Coronary artery (tissue), 2 donors: ENCODE data around the gene CADPS2.

Experiments
- DNase-seq: peaks from one replicate; pipeline ENCODE4 v3.0.0-alpha.2; 2017; ENCODE audit warnings: low spot score
- H3K27ac ChIP-seq, 2 donors: fragments of 200-600 bp; sonication (generic); one replicate each; pipeline ENCODE4 v1.5.1; 2016 to 2019
- H3K4me3 ChIP-seq: fragments of 200-600 bp; sonication (generic); 2 replicates; pipeline ENCODE4 v1.5.1; 2016; ENCODE audit warnings: mild to moderate bottlenecking, moderate library complexity
- TF ChIP-seq, protein P1 (sequence below): fragments of 200-600 bp; sonication (generic); IDR thresholded peaks from one replicate; pipeline ENCODE4 v1.5.1; 2019; ENCODE audit warnings: antibody characterized with exemption

CADPS2 gene

DNA sequence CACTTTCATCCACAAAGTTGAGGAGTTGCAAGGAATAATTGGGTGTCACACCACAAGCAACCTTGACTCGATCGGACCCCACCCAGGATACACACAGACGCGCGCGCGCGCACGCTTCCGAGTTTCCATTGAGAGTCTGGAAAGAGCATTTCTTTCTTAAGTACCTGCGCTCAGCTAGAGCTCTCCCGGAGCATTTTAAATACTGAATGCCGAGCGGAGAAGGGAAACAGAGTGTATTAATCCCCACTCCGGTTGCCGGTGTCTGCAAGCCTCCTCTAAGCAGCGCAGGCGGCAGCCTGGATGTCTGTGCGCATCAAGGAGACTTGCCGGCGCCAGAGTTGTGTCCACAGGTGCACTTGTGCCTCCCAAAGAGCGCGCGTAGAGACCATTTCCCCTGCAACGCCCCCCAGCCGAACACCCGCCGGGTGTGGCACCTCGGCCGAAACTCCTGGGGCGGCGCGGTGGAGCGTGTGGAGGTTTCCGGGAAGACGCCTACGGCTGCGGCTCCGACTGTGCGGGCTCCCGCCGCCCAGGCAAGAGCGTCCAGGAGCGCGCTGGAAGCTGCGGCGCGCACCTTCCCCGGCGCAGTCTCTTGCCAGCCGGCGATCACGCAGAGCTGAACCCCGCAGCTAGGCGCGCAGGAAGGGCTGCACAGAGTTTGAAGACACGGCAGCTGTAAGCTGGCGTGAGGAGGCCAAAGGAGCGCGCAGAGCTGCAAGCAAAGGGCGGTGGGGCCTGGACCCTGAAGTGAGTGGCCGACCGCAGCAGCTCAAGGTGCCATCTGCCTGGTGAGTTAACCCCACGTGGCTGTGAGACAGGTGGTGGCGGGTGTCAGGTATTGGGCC, 580.6 kb downstream of the CADPS2 start:
- peak overlapping the region; percentile 55 for H3K4me3 ChIP-seq
- no peak overlapping the region for H3K27ac ChIP-seq
- no peak for DNase-seq
- TF ChIP-seq, protein P1, sequence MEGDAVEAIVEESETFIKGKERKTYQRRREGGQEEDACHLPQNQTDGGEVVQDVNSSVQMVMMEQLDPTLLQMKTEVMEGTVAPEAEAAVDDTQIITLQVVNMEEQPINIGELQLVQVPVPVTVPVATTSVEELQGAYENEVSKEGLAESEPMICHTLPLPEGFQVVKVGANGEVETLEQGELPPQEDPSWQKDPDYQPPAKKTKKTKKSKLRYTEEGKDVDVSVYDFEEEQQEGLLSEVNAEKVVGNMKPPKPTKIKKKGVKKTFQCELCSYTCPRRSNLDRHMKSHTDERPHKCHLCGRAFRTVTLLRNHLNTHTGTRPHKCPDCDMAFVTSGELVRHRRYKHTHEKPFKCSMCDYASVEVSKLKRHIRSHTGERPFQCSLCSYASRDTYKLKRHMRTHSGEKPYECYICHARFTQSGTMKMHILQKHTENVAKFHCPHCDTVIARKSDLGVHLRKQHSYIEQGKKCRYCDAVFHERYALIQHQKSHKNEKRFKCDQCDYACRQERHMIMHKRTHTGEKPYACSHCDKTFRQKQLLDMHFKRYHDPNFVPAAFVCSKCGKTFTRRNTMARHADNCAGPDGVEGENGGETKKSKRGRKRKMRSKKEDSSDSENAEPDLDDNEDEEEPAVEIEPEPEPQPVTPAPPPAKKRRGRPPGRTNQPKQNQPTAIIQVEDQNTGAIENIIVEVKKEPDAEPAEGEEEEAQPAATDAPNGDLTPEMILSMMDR, result no peak

DNA sequence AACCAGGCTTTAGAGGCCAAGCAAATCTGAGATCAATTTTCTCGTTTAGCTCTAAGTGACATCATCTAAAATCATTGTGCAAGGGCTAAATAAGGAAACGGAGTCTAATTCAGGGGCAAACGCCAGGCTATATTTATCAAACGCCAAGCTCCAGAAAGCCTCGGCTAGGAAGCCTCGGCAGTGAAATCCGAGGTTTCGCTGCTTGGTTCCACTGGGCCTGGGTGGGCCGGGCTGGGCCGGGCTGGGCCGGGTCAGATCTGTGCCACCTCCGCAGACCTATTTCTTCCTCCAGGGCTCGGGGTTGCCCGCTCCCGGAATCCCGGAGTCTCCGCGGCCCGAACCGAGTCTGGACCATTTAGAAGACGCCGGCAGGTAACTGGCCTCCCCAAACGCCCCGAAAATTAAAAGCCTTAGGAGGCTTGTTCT, 581.3 kb downstream of the CADPS2 start:
- H3K4me3 ChIP-seq, result peak overlapping the region; percentile 55
- TF ChIP-seq, protein P1, result no peak
- H3K27ac ChIP-seq, result no peak overlapping the region
- no peak for DNase-seq

DNA sequence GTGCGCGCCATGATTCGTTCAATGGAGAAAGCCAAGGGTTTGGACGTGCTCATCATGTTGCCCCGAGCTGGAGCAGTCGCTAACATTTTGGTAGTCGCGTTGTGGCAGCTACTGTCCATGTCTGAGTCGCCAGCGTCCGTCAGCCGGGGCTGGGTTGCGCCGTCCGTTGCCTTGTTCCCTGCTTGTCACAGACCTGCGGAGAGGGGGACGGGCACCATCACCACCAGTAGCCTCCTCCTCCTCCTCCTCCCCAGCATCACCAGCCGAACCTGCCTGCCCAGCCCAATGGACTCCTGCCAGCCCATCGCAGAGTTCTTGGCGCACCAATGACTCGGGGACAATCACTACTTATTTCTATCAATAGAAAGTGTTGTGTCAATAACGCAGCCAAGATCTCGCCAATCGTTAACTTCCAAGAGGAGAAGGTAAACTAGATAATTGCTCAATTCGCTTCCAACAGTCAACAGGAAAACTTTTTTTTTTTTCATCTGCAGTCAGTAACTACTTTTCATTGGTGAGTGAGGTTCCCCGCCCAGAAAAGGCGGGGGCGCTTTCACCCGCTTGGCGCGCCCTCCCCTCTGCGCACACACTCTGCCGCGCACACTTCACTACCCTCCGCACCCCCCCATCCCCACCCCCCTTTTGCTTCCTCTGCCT, 581.8 kb downstream of the CADPS2 start, which contains the start of gene FEZF1:
Gene FEZF1 (minus strand): TSS at position 432 of the 657 bp plus-strand sequence. CDS start 313 bp downstream, at position 119.
- Histone ChIP-seq H3K27ac (no peak within 1 kb of the TSS), H3K4me3 (peak within 1 kb of the TSS; percentile 55)
- TF ChIP-seq, protein P1, result no peak
- no peak for DNase-seq

DNA sequence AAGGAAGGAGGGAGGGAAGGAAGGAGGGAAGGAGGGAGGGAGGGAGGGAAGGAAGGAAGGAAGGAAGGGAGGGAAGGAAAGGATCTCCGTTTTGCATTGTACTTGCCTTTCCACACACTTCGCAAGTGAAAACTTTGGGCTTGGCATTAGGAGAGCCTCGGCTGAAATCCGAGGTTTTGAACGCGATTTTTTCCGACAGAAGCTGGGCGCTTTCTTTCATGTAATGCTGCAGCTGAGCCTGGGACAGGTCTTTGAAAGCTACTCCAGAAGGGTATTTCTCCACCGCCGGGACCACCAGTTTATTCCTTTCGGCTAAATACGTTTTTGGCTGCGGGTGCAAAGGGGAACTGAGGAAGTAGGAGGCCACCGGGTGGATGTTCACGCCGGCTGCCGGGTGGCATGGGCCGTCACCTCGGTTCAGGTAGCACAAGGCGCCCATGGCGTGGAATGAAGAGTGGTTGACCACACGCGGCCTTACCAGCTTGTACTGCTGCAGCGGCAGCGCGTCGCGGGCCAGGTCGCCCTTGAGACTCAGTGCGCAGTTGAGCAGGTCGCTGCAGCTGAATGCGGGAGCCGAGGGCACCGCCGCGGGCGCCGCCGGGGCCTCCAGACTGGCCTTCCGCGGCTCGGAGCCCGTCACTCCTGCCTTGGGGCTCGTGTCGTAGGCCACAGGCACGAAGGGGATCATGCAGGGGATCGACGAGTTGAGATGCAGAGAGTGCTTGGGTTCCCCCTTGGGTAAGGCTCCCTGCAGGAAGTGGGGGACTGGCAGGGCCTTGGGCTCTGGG, 582.5 kb downstream of the CADPS2 start:
- H3K27ac ChIP-seq, result no peak overlapping the region
- DNase-seq, result no peak
- H3K4me3 ChIP-seq, result peak overlapping the region; percentile 55
- TF ChIP-seq, protein P1, result no peak

DNA sequence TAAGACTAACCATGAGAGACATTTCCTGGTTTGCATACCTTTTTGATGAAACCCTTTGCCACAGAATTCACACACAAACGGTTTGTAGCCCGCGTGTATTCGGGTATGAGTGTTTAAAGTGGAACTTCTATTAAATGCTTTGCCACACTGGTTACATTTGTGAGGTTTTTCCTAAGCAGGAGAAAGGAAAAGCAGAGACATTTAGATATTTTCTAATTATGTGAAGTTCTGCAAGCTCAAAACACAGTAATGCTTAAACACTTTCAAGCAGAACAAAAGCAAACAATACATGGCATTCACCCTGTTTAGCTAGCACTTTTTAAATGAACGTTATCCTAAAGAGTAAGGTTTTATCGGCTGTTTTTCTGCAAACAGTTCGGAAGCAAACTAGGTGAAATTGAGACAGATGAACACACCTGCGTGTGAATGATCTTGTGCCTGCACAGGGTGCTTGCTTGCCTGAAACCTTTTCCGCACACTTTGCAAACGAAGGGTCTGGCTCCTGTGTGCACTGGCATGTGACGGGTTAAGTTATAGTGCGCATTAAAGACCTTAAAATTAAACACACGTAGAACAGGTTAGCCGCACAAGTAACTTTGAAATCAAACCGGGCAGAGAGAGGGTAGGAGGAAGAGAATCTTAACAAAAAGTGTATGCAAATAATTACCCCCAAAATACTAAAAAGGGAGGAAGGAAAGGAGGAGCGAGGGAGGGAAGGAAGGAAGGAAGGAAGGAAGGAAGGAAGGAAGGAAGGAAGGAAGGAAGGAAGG, 583.3 kb downstream of the CADPS2 start:
- no peak overlapping the region for H3K4me3 ChIP-seq
- H3K27ac ChIP-seq, result no peak overlapping the region
- DNase-seq, result no peak
- TF ChIP-seq, protein P1, result no peak
